ENCODE measurements around the gene FGD6.

The FGD6 gene

GRCh38 chr12:95089462-95089861, 127.8 kb downstream of the FGD6 start:
- H3K36me3 ChIP-seq: peaks cover 53% of the 10 kb centered on the region
- H3K4me3 ChIP-seq (ENCODE audit: low read depth, low read length): no peak overlapping the region
- H3K9me3 ChIP-seq (ENCODE audit: severe bottlenecking): no peaks in the 10 kb centered on the region
- H3K27me3 ChIP-seq (ENCODE audit: insufficient read depth, low read depth, severe bottlenecking): no peaks in the 10 kb centered on the region
- H3K27ac ChIP-seq: no peak overlapping the region
- no peak for TF ChIP-seq CTCF (IDR thresholded peaks at IDR 0.05; ENCODE audit: low read depth, low read length)
- no peak for DNase-seq

GRCh38 chr12:95088379-95088778, 128.9 kb downstream of the FGD6 start:
- H3K27me3 ChIP-seq (ENCODE audit: insufficient read depth, low read depth, severe bottlenecking): no peaks in the 10 kb centered on the region
- H3K27ac ChIP-seq: no peak overlapping the region
- DNase-seq: no peak
- H3K4me3 ChIP-seq (ENCODE audit: low read depth, low read length): no peak overlapping the region
- TF ChIP-seq CTCF (IDR thresholded peaks at IDR 0.05; ENCODE audit: low read depth, low read length): no peak
- H3K36me3 ChIP-seq: peaks cover 62% of the 10 kb centered on the region
- H3K9me3 ChIP-seq (ENCODE audit: severe bottlenecking): no peaks in the 10 kb centered on the region

- Histone ChIP-seq H3K4me3 (ENCODE audit: low read depth, low read length) (no peak overlapping the region), H3K27me3 (ENCODE audit: insufficient read depth, low read depth, severe bottlenecking) (no peaks in the 10 kb centered on the region), H3K36me3 (peaks cover 38% of the 10 kb centered on the region), H3K9me3 (ENCODE audit: severe bottlenecking) (no peaks in the 10 kb centered on the region), H3K27ac (no peak overlapping the region)
- DNase-seq: no peak
- no peak for TF ChIP-seq CTCF (IDR thresholded peaks at IDR 0.05; ENCODE audit: low read depth, low read length)
Observed at GRCh38 chr12:95085612-95086011, 131.7 kb downstream of the FGD6 start.

- no peak for DNase-seq
- H3K27ac ChIP-seq: no peak overlapping the region
- no peaks in the 10 kb centered on the region for H3K9me3 ChIP-seq (ENCODE audit: severe bottlenecking)
- no peak for TF ChIP-seq CTCF (IDR thresholded peaks at IDR 0.05; ENCODE audit: low read depth, low read length)
- no peaks in the 10 kb centered on the region for H3K27me3 ChIP-seq (ENCODE audit: insufficient read depth, low read depth, severe bottlenecking)
- H3K36me3 ChIP-seq: peaks cover 25% of the 10 kb centered on the region
- H3K4me3 ChIP-seq (ENCODE audit: low read depth, low read length): no peak overlapping the region
Observed at GRCh38 chr12:95083938-95084337, 133.3 kb downstream of the FGD6 start.

- peaks cover 20% of the 10 kb centered on the region for H3K36me3 ChIP-seq
- H3K27me3 ChIP-seq (ENCODE audit: insufficient read depth, low read depth, severe bottlenecking): no peaks in the 10 kb centered on the region
- H3K4me3 ChIP-seq (ENCODE audit: low read depth, low read length): no peak overlapping the region
- no peaks in the 10 kb centered on the region for H3K9me3 ChIP-seq (ENCODE audit: severe bottlenecking)
- no peak for TF ChIP-seq CTCF (IDR thresholded peaks at IDR 0.05; ENCODE audit: low read depth, low read length)
- DNase-seq: no peak
- no peak overlapping the region for H3K27ac ChIP-seq
Observed at GRCh38 chr12:95083471-95083870, 133.8 kb downstream of the FGD6 start.

GRCh38 chr12:95077341-95077740, 139.9 kb downstream of the FGD6 start:
- Histone ChIP-seq H3K27me3 (ENCODE audit: insufficient read depth, low read depth, severe bottlenecking) (no peaks in the 10 kb centered on the region), H3K9me3 (ENCODE audit: severe bottlenecking) (no peaks in the 10 kb centered on the region), H3K27ac (no peak overlapping the region), H3K36me3 (0 out of 2 replicates have a peak, but pooled peaks cover 3% of the 10 kb centered on the region), H3K4me3 (ENCODE audit: low read depth, low read length) (no peak overlapping the region)
- DNase-seq: no peak
- TF ChIP-seq CTCF (IDR thresholded peaks at IDR 0.05; ENCODE audit: low read depth, low read length): no peak

All from WERI-Rb-1 (cell line).